Ammon's horn (tissue), 1 donor: ENCODE measurements around the gene ABCC4.

Source experiments
- DNase-seq: peaks from one replicate; pipeline ENCODE4 v3.0.0-alpha.2; 2016; ENCODE audit warnings: low spot score

The ABCC4 gene

GRCh38 chr13:95258619-95259194 is 42.5 kb downstream of the ABCC4 start:
- no peak for DNase-seq

- DNase-seq = no peak
Observed at GRCh38 chr13:95258098-95258497, 43.2 kb downstream of the ABCC4 start.

- DNase-seq = no peak
Observed at GRCh38 chr13:95256091-95256490, 45.2 kb downstream of the ABCC4 start.

- no peak for DNase-seq
Observed at GRCh38 chr13:95255072-95255732, 46.0 kb downstream of the ABCC4 start.

GRCh38 chr13:95254339-95254738 is 46.9 kb downstream of the ABCC4 start:
- DNase-seq = no peak

- no peak for DNase-seq
Observed at GRCh38 chr13:95253033-95253432, 48.2 kb downstream of the ABCC4 start.

- no peak for DNase-seq
Observed at GRCh38 chr13:95251641-95252040, 49.6 kb downstream of the ABCC4 start.

GRCh38 chr13:95250961-95251360 is 50.3 kb downstream of the ABCC4 start:
- DNase-seq = no peak

GRCh38 chr13:95248953-95249352 is 52.3 kb downstream of the ABCC4 start:
- DNase-seq = no peak

- DNase-seq = no peak
Observed at GRCh38 chr13:95247852-95248251, 53.4 kb downstream of the ABCC4 start.

- DNase-seq = no peak
Observed at GRCh38 chr13:95247171-95247570, 54.1 kb downstream of the ABCC4 start.

GRCh38 chr13:95246292-95247082 is 54.8 kb downstream of the ABCC4 start:
- DNase-seq = no peak

GRCh38 chr13:95245071-95245470 is 56.2 kb downstream of the ABCC4 start:
- DNase-seq = peak; percentile 52

- peak; percentile 78 for DNase-seq
Observed at GRCh38 chr13:95243207-95243606, 58.0 kb downstream of the ABCC4 start.

GRCh38 chr13:95241321-95241720 is 59.9 kb downstream of the ABCC4 start:
- DNase-seq = peak; percentile 23

- no peak for DNase-seq
Observed at GRCh38 chr13:95239283-95239682, 62.0 kb downstream of the ABCC4 start.

GRCh38 chr13:95237310-95237870 is 63.9 kb downstream of the ABCC4 start:
- no peak for DNase-seq

GRCh38 chr13:95236774-95237173 is 64.5 kb downstream of the ABCC4 start:
- no peak for DNase-seq

- DNase-seq = no peak
Observed at GRCh38 chr13:95235974-95236373, 65.3 kb downstream of the ABCC4 start.

GRCh38 chr13:95235199-95235756 is 66.0 kb downstream of the ABCC4 start:
- DNase-seq = peak; percentile 18

GRCh38 chr13:95234242-95234641 is 67.0 kb downstream of the ABCC4 start:
- no peak for DNase-seq

GRCh38 chr13:95233026-95233635 is 68.1 kb downstream of the ABCC4 start:
- DNase-seq = no peak
